ENCODE measurements around the gene NR2F2.

Gene NR2F2

GRCh38 chr15:96355568-96356187 lies 25.2 kb downstream of the NR2F2 start:
- no peak for DNase-seq

- DNase-seq = peak; percentile 38
These were observed 26.3 kb downstream of the NR2F2 start for GRCh38 chr15:96356494-96357455.

- DNase-seq = no peak
These were observed 27.7 kb downstream of the NR2F2 start for GRCh38 chr15:96358001-96358801.

- DNase-seq = no peak
These were observed 28.5 kb downstream of the NR2F2 start for GRCh38 chr15:96358821-96359615.

GRCh38 chr15:96359616-96360521 lies 29.4 kb downstream of the NR2F2 start:
- no peak for DNase-seq

GRCh38 chr15:96360581-96361308 lies 30.2 kb downstream of the NR2F2 start:
- DNase-seq = no peak

- no peak for DNase-seq
These were observed 31.0 kb downstream of the NR2F2 start for GRCh38 chr15:96361309-96362010.

- no peak for DNase-seq
These were observed 31.7 kb downstream of the NR2F2 start for GRCh38 chr15:96362011-96362754.

GRCh38 chr15:96362755-96363651 lies 32.5 kb downstream of the NR2F2 start:
- no peak for DNase-seq

- DNase-seq = no peak
These were observed 33.2 kb downstream of the NR2F2 start for GRCh38 chr15:96363707-96364106.

GRCh38 chr15:96365781-96366525 lies 35.5 kb downstream of the NR2F2 start:
- no peak for DNase-seq

GRCh38 chr15:96366526-96366877 lies 36.0 kb downstream of the NR2F2 start:
- DNase-seq = no peak

GRCh38 chr15:96367311-96368200 lies 37.1 kb downstream of the NR2F2 start:
- DNase-seq = no peak

- no peak for DNase-seq
These were observed 38.9 kb downstream of the NR2F2 start for GRCh38 chr15:96369351-96369750.

- no peak for DNase-seq
These were observed 39.5 kb downstream of the NR2F2 start for GRCh38 chr15:96369825-96370621.

- no peak for DNase-seq
These were observed 42.1 kb downstream of the NR2F2 start for GRCh38 chr15:96372554-96372953.

Measured in activated effector memory CD4-positive, alpha-beta T cell treated with Interleukin-2 at 50 U/mL for 16 hours (primary cell).